Activated CD8-positive, alpha-beta memory T cell treated with anti-CD3 and anti-CD28 coated beads, Interleukin-2, amount 50 U/mL, for 4 hours (primary cell): ENCODE data around the gene NCR3LG1.
"Not testable (repeated sequence)": the region's sequence is repeated elsewhere in the genome, so short reads cannot be mapped to it uniquely, and the experiment has no call there.

Experiments used
- DNase-seq: peaks from one replicate; pipeline ENCODE4 v3.0.0-alpha.2; 2020

Gene NCR3LG1

GRCh38 chr11:17413414-17414316 is 62.1 kb downstream of the NCR3LG1 start:
- no peak for DNase-seq

- DNase-seq = no peak
Observed at GRCh38 chr11:17414317-17414737, 62.7 kb downstream of the NCR3LG1 start.

- no peak for DNase-seq
Observed at GRCh38 chr11:17414992-17415391, 63.4 kb downstream of the NCR3LG1 start.

DNA sequence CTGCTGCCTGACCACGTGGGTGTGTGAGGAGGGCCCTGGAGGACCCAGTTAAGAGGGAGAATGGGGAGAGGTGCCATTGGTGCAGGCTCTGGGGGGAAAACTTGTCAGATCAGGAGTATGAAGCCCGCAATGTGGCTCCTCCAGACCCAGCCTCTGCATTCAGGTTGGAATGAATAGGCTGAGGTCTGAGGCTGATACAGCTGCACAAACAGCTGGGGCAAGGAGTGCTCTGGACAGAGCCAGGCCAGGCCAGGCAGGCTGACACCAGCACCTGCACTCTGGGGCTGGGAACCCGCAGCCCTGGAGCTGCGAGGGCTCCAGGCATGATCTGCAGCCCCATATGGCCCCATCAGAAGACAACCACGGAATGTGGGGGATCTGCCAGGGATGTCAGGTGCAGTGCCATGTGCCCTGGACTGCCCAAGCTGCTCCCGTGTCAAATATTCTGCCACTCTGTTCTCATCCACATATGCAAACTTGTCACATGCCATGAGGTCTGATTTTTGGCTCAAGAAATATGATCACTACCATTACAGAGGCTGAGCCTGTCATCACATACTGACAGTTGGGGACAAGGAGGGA is 64.0 kb downstream of the NCR3LG1 start:
- DNase-seq = no peak

DNA sequence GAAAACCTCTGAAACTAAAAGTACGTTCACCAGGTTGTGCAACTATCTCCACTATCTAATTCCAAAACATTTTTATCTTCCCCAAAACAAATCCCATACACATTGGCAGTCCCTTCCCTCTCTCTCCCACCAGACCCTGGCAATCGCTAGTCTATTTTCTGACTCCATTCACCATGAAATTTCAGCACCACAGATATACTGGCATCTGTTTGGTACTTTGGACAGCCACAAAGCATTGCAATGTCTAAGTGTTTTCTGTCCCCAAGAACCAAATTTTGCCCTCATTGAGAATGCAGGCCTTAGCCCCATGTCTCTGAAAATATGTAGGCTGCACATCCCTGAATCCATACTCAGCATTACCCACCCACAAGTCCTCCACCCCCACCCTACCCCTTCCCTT is 64.9 kb downstream of the NCR3LG1 start:
- DNase-seq = no peak

GRCh38 chr11:17418444-17419081 is 67.0 kb downstream of the NCR3LG1 start:
- DNase-seq = no peak

- no peak for DNase-seq
Observed at GRCh38 chr11:17421781-17422180, 70.2 kb downstream of the NCR3LG1 start.

GRCh38 chr11:17423533-17424310 is 72.1 kb downstream of the NCR3LG1 start:
- no peak for DNase-seq

DNA sequence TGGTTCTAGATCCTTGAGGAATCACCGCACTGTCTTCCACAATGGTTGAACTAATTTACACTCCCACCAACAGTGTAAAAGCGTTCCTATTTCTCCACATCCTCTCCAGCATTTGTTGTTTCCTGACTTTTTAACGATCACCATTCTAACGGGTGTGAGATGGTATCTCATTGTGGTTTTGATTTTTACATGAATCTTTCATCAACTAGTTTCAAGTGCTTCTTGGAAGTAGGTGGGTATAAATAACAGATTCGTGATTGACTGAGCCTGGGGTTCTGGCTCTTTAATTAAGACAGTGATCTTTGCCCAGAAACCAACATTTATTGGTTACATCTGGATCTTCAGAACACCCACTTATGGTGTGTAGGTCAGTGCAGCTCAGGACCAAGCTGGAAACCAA is 74.6 kb downstream of the NCR3LG1 start:
- DNase-seq = not testable (repeated sequence)
